H1 (cell line): ENCODE measurements around the gene TOP3A. TPM values are rescaled to one million over a fixed set of nuclear protein-coding genes. Genes with fewer than 3 reads are reported as not detected.

Experiments
- CTCF ChIA-PET: fragments of 300-600 bp; sonication (Branson Sonifier 250); formaldehyde crosslinking; loops from one replicate; lab custom pipeline; 2021; ENCODE audit not compliant: partially characterized antibody; lab: Charles Lee
- POLR2A ChIA-PET: fragments of 300-600 bp; sonication (Branson Sonifier 250); formaldehyde crosslinking; loops from one replicate; lab custom pipeline; 2021; ENCODE audit warnings: inconsistent platforms; ENCODE audit not compliant: partially characterized antibody; lab: Charles Lee
- DNase-seq, 2 experiments: peaks; one replicate each; pipeline versions ENCODE4 v3.0.0 to v3.0.0-alpha.2; 2010 to 2022; ENCODE audit warnings: low spot score in 2 of 2, low read depth in 1 of 2, mixed read lengths in 1 of 2
- FAIRE-seq: peaks from 2 replicates; lab custom pipeline; 2011; peaks lifted over from hg19 to GRCh38; lab: Jason Lieb, UNC
- H2AFZ ChIP-seq: 2 replicates; pipeline ENCODE4 v1.8.1; 2012; ENCODE audit warnings: low read length, inconsistent platforms
- H2AK5ac ChIP-seq: 2 replicates; pipeline ENCODE4 v1.6.1; 2013; ENCODE audit warnings: low read depth, low read length
- H2BK120ac ChIP-seq: replicated peaks from 2 replicates; pipeline ENCODE3; 2013; ENCODE audit warnings: low read depth, low read length, inconsistent platforms
- H2BK12ac ChIP-seq: 2 replicates; pipeline ENCODE4 v1.6.1; 2013; ENCODE audit warnings: low read depth, low read length
- H2BK15ac ChIP-seq: 2 replicates; pipeline ENCODE4 v1.6.1; 2013; ENCODE audit warnings: low read length
- H2BK20ac ChIP-seq: 2 replicates; pipeline ENCODE4 v1.6.1; 2013; ENCODE audit warnings: low read length
- H2BK5ac ChIP-seq: 2 replicates; pipeline ENCODE4 v1.6.1; 2013; ENCODE audit warnings: low read depth, low read length
- H3K14ac ChIP-seq: 2 replicates; pipeline ENCODE4 v1.6.1; 2013; ENCODE audit warnings: inconsistent platforms; ENCODE audit not compliant: insufficient read length
- H3K18ac ChIP-seq: 2 replicates; pipeline ENCODE4 v1.6.1; 2013; ENCODE audit warnings: low read length; ENCODE audit errors: extremely low read depth
- H3K23ac ChIP-seq: 2 replicates; pipeline ENCODE4 v1.6.1; 2013; ENCODE audit warnings: inconsistent platforms; ENCODE audit not compliant: insufficient read length
- H3K23me2 ChIP-seq: 2 replicates; pipeline ENCODE4 v1.6.1; 2013; ENCODE audit warnings: low read depth, low read length
- H3K27ac ChIP-seq: 2 replicates; pipeline ENCODE4 v1.6.1; 2011; ENCODE audit warnings: low read depth, low read length, inconsistent platforms
- H3K27me3 ChIP-seq, 4 experiments: replicated peaks in 1 of 4; 1 replicate in 1 of 4; 2 replicates in 3 of 4; pipeline versions ENCODE4 v1.6.1 to v1.8.1; 2011 to 2013; ENCODE audit warnings: low read length in 3 of 4, mild to moderate bottlenecking in 3 of 4, inconsistent platforms in 2 of 4, mixed read lengths in 2 of 4, moderate library complexity in 1 of 4; ENCODE audit not compliant: control insufficient read depth in 3 of 4, insufficient read depth in 3 of 4; ENCODE audit errors: extremely low read depth in 1 of 4
- H3K36me3 ChIP-seq, 4 experiments: 2 replicates each; pipeline versions ENCODE4 v1.6.1 to v1.8.1; 2011 to 2013; ENCODE audit warnings: mild to moderate bottlenecking in 4 of 4, low read length in 3 of 4, moderate library complexity in 2 of 4, control low read depth in 1 of 4, inconsistent platforms in 1 of 4; ENCODE audit not compliant: insufficient read depth in 4 of 4, control insufficient read depth in 2 of 4
- H3K4ac ChIP-seq: replicated peaks from 2 replicates; pipeline ENCODE3; 2013; ENCODE audit warnings: low read length, low read depth, mixed read lengths, inconsistent platforms; ENCODE audit not compliant: insufficient read length
- H3K4me1 ChIP-seq, 4 experiments: replicated peaks in 1 of 4; 1 replicate in 1 of 4; 2 replicates in 3 of 4; pipeline versions ENCODE4 v1.6.1 to v1.8.1; 2011 to 2013; ENCODE audit warnings: low read length in 3 of 4, inconsistent platforms in 2 of 4, mixed read lengths in 1 of 4; ENCODE audit not compliant: insufficient read depth in 4 of 4, control insufficient read depth in 3 of 4
- H3K4me2 ChIP-seq, 2 experiments: 2 replicates each; pipeline versions ENCODE4 v1.6.1 to v1.8.1; 2011 to 2013; ENCODE audit warnings: low read depth in 2 of 2, low read length in 2 of 2, control low read depth in 1 of 2, inconsistent platforms in 1 of 2, mild to moderate bottlenecking in 1 of 2; ENCODE audit not compliant: insufficient read depth in 1 of 2
- H3K4me3 ChIP-seq, 4 experiments: fragments of 200-600, 300-600 bp in 1 of 4; sonication (generic), shearing (Covaris generic), sonication (Bioruptor Twin) in 1 of 4; 2 replicates each; pipeline versions ENCODE4 v1.5.1 to v1.8.1; 2011 to 2016; ENCODE audit warnings: low read length in 4 of 4, low read depth in 3 of 4, control low read depth in 2 of 4, inconsistent platforms in 2 of 4, mild to moderate bottlenecking in 2 of 4, mixed read lengths in 1 of 4, moderate library complexity in 1 of 4; ENCODE audit not compliant: insufficient read depth in 2 of 4; ENCODE audit errors: extremely low read depth in 1 of 4
- H3K56ac ChIP-seq: replicated peaks from 2 replicates; pipeline ENCODE3; 2013; ENCODE audit warnings: low read depth, mild to moderate bottlenecking, mixed read lengths, low read length, inconsistent platforms; ENCODE audit not compliant: insufficient read length
- H3K79me1 ChIP-seq: 2 replicates; pipeline ENCODE4 v1.6.1; 2013; ENCODE audit warnings: low read depth, low read length, control low read depth
- H3K79me2 ChIP-seq, 2 experiments: 2 replicates each; pipeline versions ENCODE4 v1.6.1 to v1.8.1; 2012 to 2013; ENCODE audit warnings: low read length in 2 of 2, mild to moderate bottlenecking in 2 of 2, inconsistent platforms in 1 of 2; ENCODE audit not compliant: insufficient read depth in 2 of 2, control insufficient read depth in 1 of 2
- H3K9ac ChIP-seq, 4 experiments: replicated peaks in 1 of 4; 1 replicate in 1 of 4; 2 replicates in 3 of 4; pipeline versions ENCODE4 v1.6.1 to v1.8.1; 2011 to 2013; ENCODE audit warnings: low read depth in 3 of 4, low read length in 3 of 4, control low read depth in 2 of 4, mild to moderate bottlenecking in 2 of 4, moderate library complexity in 2 of 4, inconsistent platforms in 1 of 4; ENCODE audit errors: extremely low read depth in 1 of 4
- H3K9me3 ChIP-seq, 2 experiments: 2 replicates each; pipeline versions ENCODE4 v1.6.1 to v1.8.1; 2012 to 2013; ENCODE audit warnings: mild to moderate bottlenecking in 2 of 2, moderate library complexity in 2 of 2, control low read depth in 1 of 2, inconsistent platforms in 1 of 2, low read depth in 1 of 2, low read length in 1 of 2, mixed read lengths in 1 of 2; ENCODE audit not compliant: insufficient read depth in 2 of 2
- H4K20me1 ChIP-seq, 2 experiments: replicated peaks in 1 of 2; 2 replicates each; pipeline versions ENCODE3 to v1.8.1; 2011 to 2013; ENCODE audit warnings: inconsistent platforms in 2 of 2, low read length in 2 of 2, mild to moderate bottlenecking in 1 of 2; ENCODE audit not compliant: insufficient read depth in 2 of 2, control insufficient read depth in 1 of 2
- H4K5ac ChIP-seq: 2 replicates; pipeline ENCODE4 v1.6.1; 2013; ENCODE audit warnings: low read length, low read depth, mixed read lengths, inconsistent platforms; ENCODE audit not compliant: insufficient read length
- H4K8ac ChIP-seq: 2 replicates; pipeline ENCODE4 v1.8.0; 2013; ENCODE audit warnings: mild to moderate bottlenecking, moderate library complexity, low read length, inconsistent platforms; ENCODE audit not compliant: insufficient read depth; ENCODE audit errors: extremely low read depth
- H4K91ac ChIP-seq: replicated peaks from 2 replicates; pipeline ENCODE3; 2013; ENCODE audit warnings: low read length, mixed read lengths, inconsistent platforms; ENCODE audit not compliant: insufficient read length
- ASH2L ChIP-seq: fragments of 200-600, 300-600 bp; sonication (generic); IDR thresholded peaks from one replicate; pipeline ENCODE4 v1.7.1; 2017; ENCODE audit warnings: low read length
- BACH1 ChIP-seq: IDR thresholded peaks from 2 replicates; pipeline ENCODE4 v1.6.1; 2012; ENCODE audit warnings: low read length, improper control_type of control experiment
- EGR1 ChIP-seq: IDR thresholded peaks from 2 replicates; pipeline ENCODE4 v1.6.1; 2011; ENCODE audit warnings: low read depth, low read length, borderline replicate concordance
- EZH2 ChIP-seq: fragments of 200-600 bp; sonication (generic); IDR thresholded peaks from 2 replicates; pipeline ENCODE4 v1.7.1; 2012; ENCODE audit warnings: low read depth, mild to moderate bottlenecking, moderate library complexity, low read length, inconsistent platforms; ENCODE audit not compliant: severe bottlenecking
- MAFK ChIP-seq: IDR thresholded peaks from 2 replicates; pipeline ENCODE4 v1.6.1; 2012; ENCODE audit warnings: low read depth, mild to moderate bottlenecking, improper control_type of control experiment, low read length
- PHF8 ChIP-seq: fragments of 200-600 bp; sonication (generic); conservative IDR thresholded peaks from 2 replicates; pipeline ENCODE4 v1.7.1; 2012; ENCODE audit warnings: low read depth, mild to moderate bottlenecking, inconsistent platforms, low read length, moderate library complexity
- SIRT6 ChIP-seq: IDR thresholded peaks from one replicate; pipeline ENCODE4 v1.7.1; 2012; ENCODE audit warnings: low read length, inconsistent platforms
- SP2 ChIP-seq: IDR thresholded peaks from 2 replicates; pipeline ENCODE4 v1.6.1; 2012; ENCODE audit warnings: mild to moderate bottlenecking, low read length, inconsistent platforms
- WGBS, 2 experiments: shearing (Covaris generic) in 1 of 2; methylation state at CpG; one replicate each; pipeline versions ENCODE4 v1.1.6 to v1.1.7; 2013 to 2015; ENCODE audit warnings: low lambda C conversion rate in 2 of 2, mixed read lengths in 2 of 2, inconsistent platforms in 1 of 2, low coverage in 1 of 2, missing lambda C conversion rate in 1 of 2; ENCODE audit not compliant: insufficient replicate concordance in 2 of 2, insufficient coverage in 1 of 2, insufficient read length in 1 of 2; ENCODE audit errors: extremely low coverage in 1 of 2, missing lambda C conversion rate in 1 of 2; 5-methylcytosine and 5-hydroxymethylcytosine counted together
- polyA plus RNA-seq, 7 experiments: library from polyadenylated mRNA; depleted of rRNA in 3 of 7; stranded (reverse) in 5 of 7; unstranded in 2 of 7; fragments of >200 nt in 5 of 7; fragments of 200-250 nt in 2 of 7; gene quantifications; 1 replicate in 5 of 7; 2 replicates in 1 of 7; 4 replicates in 1 of 7; pipeline versions ENCODE4 v1.2.1 to v1.2.3, GENCODE V29; 2011 to 2013; ENCODE audit warnings: missing spikeins in 2 of 7, mixed read lengths in 2 of 7
- total RNA-seq: library from RNA; stranded (reverse); fragmentation: NEBNext Ultra II Directional; extraction: Animal tissue kit (Norgen Biotek cat#: 25700); gene quantifications from 2 replicates; pipeline ENCODE4 v1.2.1, GENCODE V29; 2021
- TF ChIP-seq, protein P1 (sequence below): IDR thresholded peaks from 2 replicates; pipeline ENCODE4 v1.6.1; 2012; ENCODE audit warnings: low read length, inconsistent platforms

The TOP3A gene
- total and polyA plus RNA-seq, 2 of the 8 experiments (the other 6 are each of a cell fraction or from before 2014, with no cell fraction given) = 23.4 to 54.3 TPM

DNA sequence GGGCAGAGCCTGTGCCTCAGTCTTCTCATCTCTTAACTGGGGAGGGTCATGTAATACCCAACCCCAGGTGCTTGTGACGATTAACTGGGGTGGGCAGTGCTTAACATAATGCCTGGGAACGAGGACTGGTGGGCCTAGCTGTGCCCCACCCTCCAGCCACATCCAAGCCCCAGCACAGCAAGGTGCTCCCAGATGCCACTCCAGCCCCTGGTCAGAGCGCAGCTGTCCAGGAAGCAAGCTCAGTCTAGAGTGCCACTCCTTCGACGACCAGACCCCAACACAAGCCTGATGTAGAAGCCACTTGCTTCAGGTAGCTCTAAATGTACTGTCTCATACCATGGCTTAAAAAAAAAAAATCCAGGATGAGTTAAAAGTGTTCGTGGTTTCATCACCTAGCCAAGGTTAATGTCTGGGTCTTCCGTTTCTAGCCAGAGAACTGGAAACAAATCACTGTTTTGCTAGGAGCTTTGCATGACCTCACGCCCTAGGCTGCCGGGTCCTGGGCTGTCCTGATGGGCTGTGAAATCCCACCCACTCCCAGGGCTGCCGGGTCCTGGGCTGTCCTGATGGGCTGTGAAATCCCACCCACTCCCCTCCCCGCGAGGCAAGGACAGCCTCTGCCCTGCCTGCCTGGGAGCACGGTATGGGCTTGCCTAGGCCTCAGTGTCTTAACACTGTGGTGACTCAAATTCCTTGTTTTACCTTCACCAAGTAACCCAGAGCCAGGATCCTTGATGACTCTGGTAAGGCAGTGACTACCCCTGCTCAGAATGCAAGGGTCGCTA is 46.7 kb downstream of the TOP3A start:
- H2AFZ ChIP-seq = no peak overlapping the region
- H3K23ac ChIP-seq = no peak overlapping the region
- H4K8ac ChIP-seq = peak overlapping the region; percentile 9
- no peak overlapping the region for H2BK15ac ChIP-seq
- POLR2A ChIA-PET = interaction anchor here (0.6 to 11.3 kb wide), 12 partner anchors 5 to 184 kb away, joined by 3 to 114 read pairs (median 6); partner anchors contain the start of genes FLII, MIEF2, SMCR8 and TOP3A
- H3K36me3 ChIP-seq = peaks cover 3 to 20% (median 10%) of the 10 kb centered on the region in 4 experiments; a peak in 7 of 8 replicates
- H2AK5ac ChIP-seq = peak overlapping the region; percentile 4; the same call in 1 of the 2 replicates
- CTCF ChIA-PET = interaction anchor here (0.8 to 3.3 kb wide), 3 partner anchors 9 to 26 kb away, joined by 3 to 17 read pairs (median 4); partner anchors contain the start of gene FLII
- H3K27me3 ChIP-seq = no peaks in the 10 kb centered on the region
- H3K4ac ChIP-seq = no peak overlapping the region
- FAIRE-seq (peak; percentile 48), DNase-seq (no peak)
- H4K91ac ChIP-seq = no peak overlapping the region
- H4K20me1 ChIP-seq = peaks cover 2 to 3% of the 10 kb centered on the region in 2 experiments
- no peak overlapping the region for H2BK120ac ChIP-seq
- H3K9ac ChIP-seq = 0 out of 7 replicates have a peak overlapping the region, but pooled peaks of 1 of the 4 experiments have one; percentile 13
- H3K56ac ChIP-seq = no peak overlapping the region
- H3K23me2 ChIP-seq = no peaks in the 10 kb centered on the region; the same call in 1 of the 2 replicates
- H3K14ac ChIP-seq = no peak overlapping the region
- H3K18ac ChIP-seq = peak overlapping the region; percentile 15; the same call in 1 of the 2 replicates
- H3K27ac ChIP-seq = no peak overlapping the region
- 0 out of 2 replicates have a peak overlapping the region, but pooled peaks have one; percentile 33 for H2BK12ac ChIP-seq
- no peaks in the 10 kb centered on the region; the same call in 1 of the 2 replicates for H3K79me1 ChIP-seq
- H4K5ac ChIP-seq = no peak overlapping the region
- WGBS, 2 experiments = 65% methylated on average over 13 of the region's 14 CpGs; no CpG with 5 or more reads in 1 of the 2 experiments
- no peaks in the 10 kb centered on the region for H3K79me2 ChIP-seq
- peaks cover 0 to 10% (median 2%) of the 10 kb centered on the region in 4 experiments; a peak in 4 of 7 replicates for H3K4me1 ChIP-seq
- H3K4me3 ChIP-seq = no peak overlapping the region
- no peaks in the 10 kb centered on the region for H3K9me3 ChIP-seq
- H2BK5ac ChIP-seq = peak overlapping the region; percentile 27; the same call in 1 of the 2 replicates
- no peak overlapping the region for H2BK20ac ChIP-seq
- H3K4me2 ChIP-seq = no peak overlapping the region; a peak in 1 of 4 replicates
- TF ChIP-seq, protein P1, sequence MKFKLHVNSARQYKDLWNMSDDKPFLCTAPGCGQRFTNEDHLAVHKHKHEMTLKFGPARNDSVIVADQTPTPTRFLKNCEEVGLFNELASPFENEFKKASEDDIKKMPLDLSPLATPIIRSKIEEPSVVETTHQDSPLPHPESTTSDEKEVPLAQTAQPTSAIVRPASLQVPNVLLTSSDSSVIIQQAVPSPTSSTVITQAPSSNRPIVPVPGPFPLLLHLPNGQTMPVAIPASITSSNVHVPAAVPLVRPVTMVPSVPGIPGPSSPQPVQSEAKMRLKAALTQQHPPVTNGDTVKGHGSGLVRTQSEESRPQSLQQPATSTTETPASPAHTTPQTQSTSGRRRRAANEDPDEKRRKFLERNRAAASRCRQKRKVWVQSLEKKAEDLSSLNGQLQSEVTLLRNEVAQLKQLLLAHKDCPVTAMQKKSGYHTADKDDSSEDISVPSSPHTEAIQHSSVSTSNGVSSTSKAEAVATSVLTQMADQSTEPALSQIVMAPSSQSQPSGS = no peak
- TF ChIP-seq PHF8 (no peak), EGR1 (no peak), SIRT6 (no peak), SP2 (no peak), ASH2L (no peak), EZH2 (no peak), MAFK (no peak), BACH1 (no peak)
